IMR-90 (cell line): ENCODE results near the gene PHB1. TPM values are rescaled to one million over a fixed set of nuclear protein-coding genes. Genes with fewer than 3 reads are reported as not detected.

Experiments used
- ATAC-seq: fragments of 200-7000 bp; cut with Tn5 transposase; 2 replicates; pipeline ENCODE4 v1.9.1; 2020; ENCODE audit warnings: low read depth, mild to moderate bottlenecking, moderate library complexity
- BruUV-seq: library from RNA; stranded (reverse); fragments of 400-500 nt; replicated peaks from 2 replicates; lab custom pipeline; 2021; lab: Mats Ljungman, UMichigan
- CTCF ChIA-PET: fragments of 300-600 bp; formaldehyde crosslinking; extraction: SDS; loops from one replicate; lab custom pipeline; 2021; ENCODE audit warnings: antibody characterized with exemption; lab: Yijun Ruan, JAX
- POLR2A ChIA-PET: fragments of 300-600 bp; sonication (Branson Sonifier 250); formaldehyde crosslinking; loops from one replicate; lab custom pipeline; 2022; ENCODE audit warnings: antibody characterized with exemption; ENCODE audit not compliant: unreplicated experiment; lab: Charles Lee
- DNase-seq: peaks from one replicate; pipeline ENCODE4 v3.0.0; 2013
- H2AFZ ChIP-seq: replicated peaks from 2 replicates; pipeline ENCODE3; 2013; ENCODE audit warnings: low read length, mild to moderate bottlenecking; ENCODE audit not compliant: poor library complexity
- H2AK5ac ChIP-seq: 2 replicates; pipeline ENCODE4 v1.6.1; 2013; ENCODE audit warnings: low read depth, low read length, inconsistent platforms
- H2AK9ac ChIP-seq: replicated peaks from 2 replicates; pipeline ENCODE3; 2013; ENCODE audit warnings: mild to moderate bottlenecking, low read depth, low read length, moderate library complexity; ENCODE audit not compliant: poor library complexity
- H2BK120ac ChIP-seq: 2 replicates; pipeline ENCODE4 v1.6.1; 2013; ENCODE audit warnings: low read depth, low read length, inconsistent platforms
- H2BK15ac ChIP-seq: 3 replicates; pipeline ENCODE4 v1.6.1; 2013; ENCODE audit warnings: low read depth, low read length, inconsistent platforms
- H2BK20ac ChIP-seq: 2 replicates; pipeline ENCODE4 v1.6.1; 2013; ENCODE audit warnings: low read depth, mild to moderate bottlenecking, inconsistent platforms, low read length, moderate library complexity
- H2BK5ac ChIP-seq: 2 replicates; pipeline ENCODE4 v1.6.1; 2013; ENCODE audit warnings: mild to moderate bottlenecking, low read depth, low read length, inconsistent platforms; ENCODE audit not compliant: poor library complexity, severe bottlenecking
- H3K14ac ChIP-seq: replicated peaks from 2 replicates; pipeline ENCODE4 v1.6.1; 2013; ENCODE audit warnings: low read depth, low read length, inconsistent platforms
- H3K18ac ChIP-seq: 2 replicates; pipeline ENCODE4 v1.6.1; 2013; ENCODE audit warnings: low read depth, low read length, control low read depth
- H3K23ac ChIP-seq: 2 replicates; pipeline ENCODE4 v1.6.1; 2013; ENCODE audit warnings: low read depth, low read length, inconsistent platforms
- H3K27ac ChIP-seq: 2 replicates; pipeline ENCODE4 v1.5.1; 2013; ENCODE audit warnings: mild to moderate bottlenecking, control low read depth, low read length; ENCODE audit not compliant: insufficient read depth
- H3K27me3 ChIP-seq: 2 replicates; pipeline ENCODE4 v1.6.1; 2013; ENCODE audit warnings: low read length; ENCODE audit not compliant: control insufficient read depth, insufficient read depth
- H3K36me3 ChIP-seq: 2 replicates; pipeline ENCODE4 v1.6.1; 2013; ENCODE audit warnings: low read length, mixed read lengths; ENCODE audit not compliant: control insufficient read depth, insufficient read depth
- H3K4ac ChIP-seq: 2 replicates; pipeline ENCODE4 v1.6.1; 2013; ENCODE audit warnings: low read depth, low read length, inconsistent platforms
- H3K4me1 ChIP-seq: 2 replicates; pipeline ENCODE4 v1.6.1; 2013; ENCODE audit warnings: low read length, mixed read lengths; ENCODE audit not compliant: control insufficient read depth, insufficient read depth
- H3K4me2 ChIP-seq: 2 replicates; pipeline ENCODE4 v1.6.1; 2013; ENCODE audit warnings: low read depth, mild to moderate bottlenecking, control low read depth, low read length, moderate library complexity
- H3K4me3 ChIP-seq: 2 replicates; pipeline ENCODE4 v1.5.1; 2013; ENCODE audit warnings: low read depth, mild to moderate bottlenecking, control low read depth, low read length, moderate library complexity; ENCODE audit not compliant: insufficient read depth
- H3K56ac ChIP-seq: 2 replicates; pipeline ENCODE4 v1.6.1; 2013; ENCODE audit warnings: low read length, inconsistent platforms; ENCODE audit not compliant: insufficient read depth; ENCODE audit errors: extremely low read depth
- H3K79me1 ChIP-seq, 2 experiments: 2 replicates each; pipeline ENCODE4 v1.6.1; 2013; ENCODE audit warnings: low read length in 2 of 2, inconsistent platforms in 1 of 2, low read depth in 1 of 2
- H3K9ac ChIP-seq: 2 replicates; pipeline ENCODE4 v1.6.1; 2013; ENCODE audit warnings: low read depth, low read length, control low read depth
- H3K9me1 ChIP-seq: 2 replicates; pipeline ENCODE4 v1.6.1; 2013; ENCODE audit warnings: low read length, inconsistent platforms; ENCODE audit not compliant: insufficient read depth
- H3K9me3 ChIP-seq: 2 replicates; pipeline ENCODE4 v1.6.1; 2013; ENCODE audit warnings: low read length; ENCODE audit not compliant: control insufficient read depth, insufficient read depth
- H4K20me1 ChIP-seq: 2 replicates; pipeline ENCODE4 v1.6.1; 2013; ENCODE audit warnings: low read length, inconsistent platforms; ENCODE audit not compliant: insufficient read depth
- H4K5ac ChIP-seq: 2 replicates; pipeline ENCODE4 v1.6.1; 2013; ENCODE audit warnings: mild to moderate bottlenecking, low read depth, low read length, control low read depth
- H4K8ac ChIP-seq, 2 experiments: 2 replicates each; pipeline ENCODE4 v1.6.1; 2013; ENCODE audit warnings: low read depth in 2 of 2, low read length in 2 of 2, control low read depth in 1 of 2, inconsistent platforms in 1 of 2
- H4K91ac ChIP-seq: 2 replicates; pipeline ENCODE4 v1.6.1; 2013; ENCODE audit warnings: low read depth, low read length, inconsistent platforms; ENCODE audit not compliant: insufficient read depth
- CEBPB ChIP-seq: IDR thresholded peaks from 2 replicates; pipeline ENCODE4 v1.6.1; 2012; ENCODE audit warnings: low read depth, low read length, improper control_type of control experiment
- CHD1 ChIP-seq: IDR thresholded peaks from 2 replicates; pipeline ENCODE4 v1.6.1; 2012; ENCODE audit warnings: low read depth, low read length, improper control_type of control experiment
- CTCF ChIP-seq: conservative IDR thresholded peaks from 2 replicates; pipeline ENCODE4 v1.5.1; 2012; ENCODE audit warnings: mild to moderate bottlenecking, low read depth, low read length, improper control_type of control experiment
- ELK1 ChIP-seq: fragments of 150-350 bp; IDR thresholded peaks from 2 replicates; pipeline ENCODE4 v1.6.1; 2016; ENCODE audit warnings: low read depth, mild to moderate bottlenecking, low read length, moderate library complexity, borderline replicate concordance
- MAFK ChIP-seq: IDR thresholded peaks from 2 replicates; pipeline ENCODE4 v1.6.1; 2012; ENCODE audit warnings: low read depth, low read length, improper control_type of control experiment
- MAZ ChIP-seq: IDR thresholded peaks from 2 replicates; pipeline ENCODE4 v1.6.1; 2012; ENCODE audit warnings: low read depth, mild to moderate bottlenecking, low read length, improper control_type of control experiment, moderate library complexity, borderline replicate concordance
- POLR2A ChIP-seq: IDR thresholded peaks from 2 replicates; pipeline ENCODE4 v1.6.1; 2012; ENCODE audit warnings: mild to moderate bottlenecking, low read depth, low read length
- RAD21 ChIP-seq: IDR thresholded peaks from 2 replicates; pipeline ENCODE4 v1.6.1; 2012; ENCODE audit warnings: low read length, improper control_type of control experiment
- SMC3 ChIP-seq: fragments of 150-350 bp; IDR thresholded peaks from 2 replicates; pipeline ENCODE4 v1.6.1; 2016; ENCODE audit warnings: low read depth, mild to moderate bottlenecking, antibody characterized with exemption, low read length, moderate library complexity
- USF2 ChIP-seq: fragments of 150-350 bp; IDR thresholded peaks from 2 replicates; pipeline ENCODE4 v1.6.1; 2017; ENCODE audit warnings: mild to moderate bottlenecking, antibody characterized with exemption, low read length, low read depth
- WGBS, 2 experiments: methylation state at CpG; one replicate each; pipeline versions ENCODE4 v1.1.5 to v1.1.7; 2013; ENCODE audit warnings: missing lambda C conversion rate in 2 of 2; ENCODE audit not compliant: insufficient read length in 1 of 2; ENCODE audit errors: extremely low coverage in 2 of 2; 5-methylcytosine and 5-hydroxymethylcytosine counted together
- dilution Hi-C: fragments of 300-500 bp; cut with HindIII; formaldehyde crosslinking; loops from one replicate; pipeline ENCODE4 v1.14.3; 2018; ENCODE audit warnings: low sequenced_read_pairs; ENCODE audit not compliant: unreplicated experiment
- in situ Hi-C: fragments of 300-500 bp; cut with MboI; formaldehyde crosslinking; loops from 3 replicates; pipeline ENCODE4 v1.14.3; 2019; ENCODE audit warnings: low sequenced_read_pairs, inconsistent platforms, mixed read lengths
- intact Hi-C: fragments of 100-400 bp; cut with micrococcal nuclease; formaldehyde crosslinking; loops from 2 replicates; pipeline ENCODE4 v1.10.0; 2022
- polyA plus RNA-seq, 3 experiments: library from polyadenylated mRNA; depleted of rRNA; stranded (reverse); fragments of >200 nt; gene quantifications; 2 replicates each; pipeline ENCODE4 v1.2.3, GENCODE V29; 2012; ENCODE audit warnings: low replicate concordance in 1 of 3
- total RNA-seq: library from RNA; depleted of rRNA; stranded (reverse); fragments of >200 nt; gene quantifications from 2 replicates; pipeline ENCODE4 v1.2.3, GENCODE V29; 2012

The PHB1 gene
- total and polyA plus RNA-seq, 2 of the 4 experiments (the other 2 are of a cell fraction) = 283 to 294 TPM

DNA sequence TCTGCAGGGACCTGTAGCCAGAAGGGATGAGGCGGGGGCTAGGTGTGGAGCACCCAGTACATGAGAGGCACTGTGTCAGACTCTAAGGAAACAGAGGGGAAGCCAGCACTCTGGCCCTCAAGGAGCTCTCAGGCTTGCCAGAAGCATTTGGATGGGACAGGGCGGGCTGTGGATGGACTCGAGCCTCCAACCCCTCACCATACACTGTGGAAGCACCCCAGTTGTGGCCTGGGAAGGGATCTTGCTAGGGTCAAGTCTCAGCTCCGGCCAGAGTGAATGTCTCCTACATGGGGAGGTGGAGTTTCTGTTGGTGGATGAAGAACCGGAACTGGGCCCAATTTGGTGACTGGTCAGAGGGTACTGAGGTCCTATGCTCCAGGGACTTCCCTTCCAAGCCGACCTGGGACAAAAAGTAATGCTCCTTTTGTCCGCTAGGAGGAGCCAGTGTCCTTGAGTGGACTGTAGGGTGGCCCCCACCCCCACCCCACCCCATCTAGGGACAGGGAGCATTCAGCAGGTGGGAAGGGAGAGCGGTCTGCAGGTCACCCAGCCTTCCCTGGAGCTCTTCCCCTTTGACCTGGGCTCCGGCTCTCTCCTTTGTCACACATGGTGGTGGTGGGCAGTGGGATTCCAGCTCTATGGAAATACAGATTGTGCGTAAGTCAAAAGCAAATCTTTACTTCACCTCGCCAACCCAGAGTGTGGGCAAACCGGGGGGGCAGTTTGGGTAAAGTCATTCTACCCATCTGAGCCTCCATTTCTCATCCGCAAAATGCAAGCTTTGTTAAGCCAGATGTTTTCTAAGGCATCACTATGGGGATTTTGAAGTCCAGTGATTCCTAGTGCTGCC, 20.4 kb upstream of the PHB1 start:
- Histone ChIP-seq H3K27ac (no peak overlapping the region), H2AK5ac (no peak overlapping the region), H3K4ac (no peak overlapping the region), H4K91ac (no peak overlapping the region), H2AFZ (peak overlapping the region; percentile 63), H4K20me1 (no peaks in the 10 kb centered on the region), H3K36me3 (no peaks in the 10 kb centered on the region), H2BK5ac (no peak overlapping the region), H3K23ac (no peak overlapping the region), H3K4me2 (no peak overlapping the region), H2BK120ac (no peak overlapping the region), H3K79me1 (no peaks in the 10 kb centered on the region), H3K4me1 (peaks cover 3% of the 10 kb centered on the region; the same call in 1 of the 2 replicates), H4K5ac (no peak overlapping the region), H3K18ac (no peak overlapping the region), H3K9ac (no peak overlapping the region), H2BK15ac (no peak overlapping the region), H2BK20ac (no peak overlapping the region), H3K9me3 (no peaks in the 10 kb centered on the region), H3K27me3 (peaks cover 44% of the 10 kb centered on the region), H3K4me3 (no peak overlapping the region), H3K56ac (no peak overlapping the region), H3K9me1 (0 out of 2 replicates have a peak, but pooled peaks cover 2% of the 10 kb centered on the region), H4K8ac (no peak overlapping the region), H2AK9ac (peak overlapping the region; percentile 14), H3K14ac (no peak overlapping the region)
- in situ Hi-C loops (loop anchor here (5.0 kb wide), 1 partner anchor 117 kb away; no protein-coding TSS in a partner anchor), dilution Hi-C loops (no loop called here), intact Hi-C loops (loop anchor here (1.0 kb wide), 2 partner anchors 113 to 121 kb away; no protein-coding TSS in a partner anchor)
- ChIA-PET CTCF (interaction anchor here (0.6 to 3.0 kb wide), 3 partner anchors 10 to 121 kb away, joined by 3 to 23 read pairs (median 4); no protein-coding TSS in a partner anchor), POLR2A (no interaction called here)
- DNase-seq = peak; percentile 41
- 60% methylated on average over 1 of the region's 13 CpGs; no CpG with 5 or more reads in 1 of the 2 experiments for WGBS, 2 experiments
- BruUV-seq = no TSS peak
- ATAC-seq = peak; percentile 93
- no peak for TF ChIP-seq CHD1
- peak; percentile 77 for TF ChIP-seq SMC3
- TF ChIP-seq RAD21 = peak; percentile 77
- TF ChIP-seq USF2 = no peak
- TF ChIP-seq CEBPB = no peak
- peak; percentile 42; the same call in 1 of the 2 replicates for TF ChIP-seq MAZ
- TF ChIP-seq CTCF = peak; percentile 67
- no peak for TF ChIP-seq ELK1
- TF ChIP-seq POLR2A = no peak
- TF ChIP-seq MAFK = no peak
